ENCODE results near the gene GRIPAP1. TPM values are rescaled to one million over a fixed set of nuclear protein-coding genes. Genes with fewer than 3 reads are reported as not detected.

GRIPAP1 gene
- total and polyA plus RNA-seq, 2 of the 13 experiments (the other 11 are each of a cell fraction or from before 2014, with no cell fraction given): 16.1 to 22.6 TPM

DNA sequence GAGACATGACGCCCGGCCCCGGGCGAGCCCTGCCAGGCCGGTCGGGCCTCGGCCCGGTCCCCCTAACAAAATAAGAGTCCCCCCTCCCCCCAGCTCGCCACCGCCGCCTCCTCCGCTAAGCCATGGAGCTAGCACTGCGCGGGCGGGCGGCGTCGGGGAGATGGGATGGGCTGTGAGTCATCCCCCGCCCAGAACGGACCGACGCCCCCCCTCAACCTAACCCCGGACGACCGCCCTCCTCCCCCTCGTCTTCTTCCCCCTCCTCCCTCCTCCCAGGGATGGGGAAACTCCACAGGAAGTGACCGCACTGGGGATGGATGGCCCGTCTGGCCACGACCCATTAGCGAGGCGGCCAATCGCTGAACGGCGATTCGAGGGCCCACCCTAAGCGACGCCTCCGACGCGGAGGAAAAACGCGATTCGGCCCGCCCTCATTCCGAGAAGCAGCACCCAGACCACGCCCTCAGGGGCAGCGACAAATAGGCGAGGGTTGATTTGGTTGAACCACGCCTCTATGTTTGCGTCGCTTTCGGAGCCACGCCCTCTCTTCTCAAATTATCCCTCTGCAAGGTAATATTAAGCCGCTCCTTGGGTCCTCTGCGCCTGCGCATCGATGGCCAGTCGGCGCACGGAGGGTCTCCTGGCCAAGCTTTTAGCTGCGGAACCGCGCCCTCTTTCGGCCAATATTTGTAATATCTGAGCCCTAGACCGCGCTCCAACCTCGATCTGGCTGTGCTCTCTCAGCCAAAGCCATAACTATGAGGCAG lies 41.3 kb upstream of the GRIPAP1 start, which contains the start of gene TFE3 (continued):
- TF ChIP-seq ZFP91 (CRISPR knock-in tag; IDR thresholded peaks at IDR 0.05; ENCODE audit: borderline replicate concordance) (0 out of 2 replicates have a peak, but pooled peaks have one; percentile 19), SRY (CRISPR knock-in tag; IDR thresholded peaks at IDR 0.05) (no peak), POLR2AphosphoS2 (IDR thresholded peaks at IDR 0.05; ENCODE audit: low read depth, low read length) (no peak), HNF4G (IDR thresholded peaks at IDR 0.05; ENCODE audit: borderline replicate concordance, low read depth, low read length) (no peak), HNF4G (CRISPR knock-in tag; IDR thresholded peaks at IDR 0.05; ENCODE audit: borderline replicate concordance, low read depth) (no peak), PTBP1 (IDR thresholded peaks at IDR 0.05; ENCODE audit: low read depth, low read length, poor library complexity, severe bottlenecking) (no peak), AKAP8 (CRISPR knock-in tag; IDR thresholded peaks at IDR 0.05) (no peak), PAF1 (CRISPR knock-in tag; IDR thresholded peaks at IDR 0.05) (no peak), ZNF569 (CRISPR knock-in tag; IDR thresholded peaks at IDR 0.05; ENCODE audit: borderline replicate concordance) (no peak), ZBTB38 (CRISPR knock-in tag; IDR thresholded peaks at IDR 0.05) (no peak), PRDM4 (CRISPR knock-in tag; IDR thresholded peaks at IDR 0.05; ENCODE audit: borderline replicate concordance) (no peak), PPARG (CRISPR knock-in tag; conservative IDR thresholded peaks at IDR 0.05) (no peak)
- TF ChIP-seq, protein P1, sequence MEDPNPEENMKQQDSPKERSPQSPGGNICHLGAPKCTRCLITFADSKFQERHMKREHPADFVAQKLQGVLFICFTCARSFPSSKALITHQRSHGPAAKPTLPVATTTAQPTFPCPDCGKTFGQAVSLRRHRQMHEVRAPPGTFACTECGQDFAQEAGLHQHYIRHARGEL (CRISPR knock-in tag; IDR thresholded peaks at IDR 0.05): no peak
- TF ChIP-seq, protein P2, sequence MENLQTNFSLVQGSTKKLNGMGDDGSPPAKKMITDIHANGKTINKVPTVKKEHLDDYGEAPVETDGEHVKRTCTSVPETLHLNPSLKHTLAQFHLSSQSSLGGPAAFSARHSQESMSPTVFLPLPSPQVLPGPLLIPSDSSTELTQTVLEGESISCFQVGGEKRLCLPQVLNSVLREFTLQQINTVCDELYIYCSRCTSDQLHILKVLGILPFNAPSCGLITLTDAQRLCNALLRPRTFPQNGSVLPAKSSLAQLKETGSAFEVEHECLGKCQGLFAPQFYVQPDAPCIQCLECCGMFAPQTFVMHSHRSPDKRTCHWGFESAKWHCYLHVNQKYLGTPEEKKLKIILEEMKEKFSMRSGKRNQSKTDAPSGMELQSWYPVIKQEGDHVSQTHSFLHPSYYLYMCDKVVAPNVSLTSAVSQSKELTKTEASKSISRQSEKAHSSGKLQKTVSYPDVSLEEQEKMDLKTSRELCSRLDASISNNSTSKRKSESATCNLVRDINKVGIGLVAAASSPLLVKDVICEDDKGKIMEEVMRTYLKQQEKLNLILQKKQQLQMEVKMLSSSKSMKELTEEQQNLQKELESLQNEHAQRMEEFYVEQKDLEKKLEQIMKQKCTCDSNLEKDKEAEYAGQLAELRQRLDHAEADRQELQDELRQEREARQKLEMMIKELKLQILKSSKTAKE (CRISPR knock-in tag; IDR thresholded peaks at IDR 0.05; ENCODE audit: borderline replicate concordance): no peak
- TF ChIP-seq, protein P3, sequence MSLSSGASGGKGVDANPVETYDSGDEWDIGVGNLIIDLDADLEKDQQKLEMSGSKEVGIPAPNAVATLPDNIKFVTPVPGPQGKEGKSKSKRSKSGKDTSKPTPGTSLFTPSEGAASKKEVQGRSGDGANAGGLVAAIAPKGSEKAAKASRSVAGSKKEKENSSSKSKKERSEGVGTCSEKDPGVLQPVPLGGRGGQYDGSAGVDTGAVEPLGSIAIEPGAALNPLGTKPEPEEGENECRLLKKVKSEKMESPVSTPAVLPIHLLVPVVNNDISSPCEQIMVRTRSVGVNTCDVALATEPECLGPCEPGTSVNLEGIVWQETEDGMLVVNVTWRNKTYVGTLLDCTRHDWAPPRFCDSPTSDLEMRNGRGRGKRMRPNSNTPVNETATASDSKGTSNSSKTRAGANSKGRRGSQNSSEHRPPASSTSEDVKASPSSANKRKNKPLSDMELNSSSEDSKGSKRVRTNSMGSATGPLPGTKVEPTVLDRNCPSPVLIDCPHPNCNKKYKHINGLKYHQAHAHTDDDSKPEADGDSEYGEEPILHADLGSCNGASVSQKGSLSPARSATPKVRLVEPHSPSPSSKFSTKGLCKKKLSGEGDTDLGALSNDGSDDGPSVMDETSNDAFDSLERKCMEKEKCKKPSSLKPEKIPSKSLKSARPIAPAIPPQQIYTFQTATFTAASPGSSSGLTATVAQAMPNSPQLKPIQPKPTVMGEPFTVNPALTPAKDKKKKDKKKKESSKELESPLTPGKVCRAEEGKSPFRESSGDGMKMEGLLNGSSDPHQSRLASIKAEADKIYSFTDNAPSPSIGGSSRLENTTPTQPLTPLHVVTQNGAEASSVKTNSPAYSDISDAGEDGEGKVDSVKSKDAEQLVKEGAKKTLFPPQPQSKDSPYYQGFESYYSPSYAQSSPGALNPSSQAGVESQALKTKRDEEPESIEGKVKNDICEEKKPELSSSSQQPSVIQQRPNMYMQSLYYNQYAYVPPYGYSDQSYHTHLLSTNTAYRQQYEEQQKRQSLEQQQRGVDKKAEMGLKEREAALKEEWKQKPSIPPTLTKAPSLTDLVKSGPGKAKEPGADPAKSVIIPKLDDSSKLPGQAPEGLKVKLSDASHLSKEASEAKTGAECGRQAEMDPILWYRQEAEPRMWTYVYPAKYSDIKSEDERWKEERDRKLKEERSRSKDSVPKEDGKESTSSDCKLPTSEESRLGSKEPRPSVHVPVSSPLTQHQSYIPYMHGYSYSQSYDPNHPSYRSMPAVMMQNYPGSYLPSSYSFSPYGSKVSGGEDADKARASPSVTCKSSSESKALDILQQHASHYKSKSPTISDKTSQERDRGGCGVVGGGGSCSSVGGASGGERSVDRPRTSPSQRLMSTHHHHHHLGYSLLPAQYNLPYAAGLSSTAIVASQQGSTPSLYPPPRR (CRISPR knock-in tag; IDR thresholded peaks at IDR 0.05; ENCODE audit: borderline replicate concordance): no peak
- TF ChIP-seq, protein P4, sequence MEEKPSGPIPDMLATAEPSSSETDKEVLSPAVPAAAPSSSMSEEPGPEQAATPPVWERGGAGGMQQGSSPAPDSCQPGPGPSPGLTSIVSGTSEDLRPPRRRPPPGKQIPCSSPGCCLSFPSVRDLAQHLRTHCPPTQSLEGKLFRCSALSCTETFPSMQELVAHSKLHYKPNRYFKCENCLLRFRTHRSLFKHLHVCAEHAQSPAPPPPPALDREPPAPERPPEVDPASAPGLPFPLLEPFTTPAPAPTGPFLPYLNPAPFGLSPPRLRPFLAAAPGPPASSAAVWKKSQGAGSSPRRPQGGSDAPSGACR (CRISPR knock-in tag; IDR thresholded peaks at IDR 0.05): no peak
